OCI-LY7 (cell line): ENCODE results near the gene NTMT1. TPM values are rescaled to one million over a fixed set of nuclear protein-coding genes. Genes with fewer than 3 reads are reported as not detected.

Experiments
- BruUV-seq: library from RNA; stranded (reverse); fragments of 400-500 nt; replicated peaks from 2 replicates; lab custom pipeline; 2021; lab: Mats Ljungman, UMichigan
- CTCF ChIA-PET: fragments of 300-600 bp; sonication (Branson Sonifier 250); formaldehyde crosslinking; loops from one replicate; lab custom pipeline; 2022; ENCODE audit warnings: antibody characterized with exemption; ENCODE audit not compliant: unreplicated experiment; lab: Charles Lee
- POLR2A ChIA-PET: fragments of 300-600 bp; sonication (Branson Sonifier 250); formaldehyde crosslinking; loops from one replicate; lab custom pipeline; 2022; ENCODE audit warnings: antibody characterized with exemption; lab: Charles Lee
- DNase-seq: peaks from one replicate; pipeline ENCODE4 v3.0.0-alpha.2; 2015; ENCODE audit warnings: low spot score
- H2AFZ ChIP-seq: fragments of 200-600 bp; sonication (generic), shearing (Covaris generic); 2 replicates; pipeline ENCODE4 v1.6.1; 2014; ENCODE audit warnings: mild to moderate bottlenecking, antibody characterized with exemption, low read length, moderate library complexity
- H3K27ac ChIP-seq: fragments of 200-600 bp; sonication (generic); 2 replicates; pipeline ENCODE4 v1.5.1; 2014; ENCODE audit warnings: mixed run types, low read depth, mild to moderate bottlenecking, moderate library complexity, low read length, inconsistent platforms; ENCODE audit not compliant: poor library complexity, severe bottlenecking
- H3K36me3 ChIP-seq: fragments of 200-600 bp; sonication (generic); 2 replicates; pipeline ENCODE4 v1.6.1; 2014; ENCODE audit warnings: mild to moderate bottlenecking, antibody characterized with exemption, low read length, moderate library complexity, mixed read lengths; ENCODE audit not compliant: insufficient read depth
- H3K4me1 ChIP-seq: fragments of 200-600 bp; sonication (generic); 2 replicates; pipeline ENCODE4 v1.5.1; 2014; ENCODE audit warnings: mild to moderate bottlenecking, low read length; ENCODE audit not compliant: insufficient read depth, poor library complexity, severe bottlenecking
- H3K4me2 ChIP-seq: fragments of 200-600 bp; sonication (generic); 2 replicates; pipeline ENCODE4 v1.6.1; 2014; ENCODE audit warnings: mild to moderate bottlenecking, low read length
- H3K4me3 ChIP-seq: fragments of 200-600 bp; sonication (generic); 2 replicates; pipeline ENCODE4 v1.5.1; 2014; ENCODE audit warnings: mild to moderate bottlenecking, low read depth, low read length; ENCODE audit not compliant: poor library complexity, severe bottlenecking
- H3K79me2 ChIP-seq: fragments of 200-600 bp; sonication (generic); 2 replicates; pipeline ENCODE4 v1.6.1; 2016; ENCODE audit warnings: low read depth, mild to moderate bottlenecking, low read length, moderate library complexity, mixed read lengths; ENCODE audit not compliant: insufficient read depth
- H3K9me2 ChIP-seq: fragments of 200-600 bp; sonication (generic); 2 replicates; pipeline ENCODE4 v1.6.1; 2016; ENCODE audit warnings: mild to moderate bottlenecking, low read length, mixed read lengths; ENCODE audit not compliant: insufficient read depth
- H3K9me3 ChIP-seq: fragments of 200-600 bp; sonication (generic); 2 replicates; pipeline ENCODE4 v1.6.1; 2014; ENCODE audit warnings: mild to moderate bottlenecking, mixed run types, low read length, mixed read lengths
- H4K20me1 ChIP-seq: fragments of 200-600 bp; sonication (generic); 2 replicates; pipeline ENCODE4 v1.6.1; 2014; ENCODE audit warnings: mild to moderate bottlenecking, antibody characterized with exemption, low read length, moderate library complexity, mixed read lengths; ENCODE audit not compliant: insufficient read depth
- CTCF ChIP-seq: fragments of 200-600 bp; sonication (generic); conservative IDR thresholded peaks from 2 replicates; pipeline ENCODE4 v1.5.1; 2014; ENCODE audit warnings: mild to moderate bottlenecking, antibody characterized with exemption, low read length, moderate library complexity, mixed read lengths
- EZH2phosphoT487 ChIP-seq: fragments of 200-600 bp; sonication (generic); IDR thresholded peaks from 2 replicates; pipeline ENCODE4 v1.6.1; 2018; ENCODE audit warnings: low read depth, borderline replicate concordance, mild to moderate bottlenecking, mixed run types, antibody characterized with exemption, low read length, moderate library complexity, mixed read lengths
- intact Hi-C: fragments of 100-400 bp; cut with micrococcal nuclease; formaldehyde crosslinking; loops from one replicate; pipeline ENCODE4 v1.10.0; 2022; ENCODE audit not compliant: unreplicated experiment
- total RNA-seq, 2 experiments: library from RNA; depleted of rRNA in 1 of 2; stranded (reverse); fragments of >200 nt in 1 of 2; shearing (Covaris generic) in 1 of 2; gene quantifications; 2 replicates each; pipeline ENCODE4 v1.2.3, GENCODE V29; 2014 to 2022

Gene NTMT1
- total RNA-seq, 2 experiments from 2014 or later = 46.6 to 59.8 TPM

DNA sequence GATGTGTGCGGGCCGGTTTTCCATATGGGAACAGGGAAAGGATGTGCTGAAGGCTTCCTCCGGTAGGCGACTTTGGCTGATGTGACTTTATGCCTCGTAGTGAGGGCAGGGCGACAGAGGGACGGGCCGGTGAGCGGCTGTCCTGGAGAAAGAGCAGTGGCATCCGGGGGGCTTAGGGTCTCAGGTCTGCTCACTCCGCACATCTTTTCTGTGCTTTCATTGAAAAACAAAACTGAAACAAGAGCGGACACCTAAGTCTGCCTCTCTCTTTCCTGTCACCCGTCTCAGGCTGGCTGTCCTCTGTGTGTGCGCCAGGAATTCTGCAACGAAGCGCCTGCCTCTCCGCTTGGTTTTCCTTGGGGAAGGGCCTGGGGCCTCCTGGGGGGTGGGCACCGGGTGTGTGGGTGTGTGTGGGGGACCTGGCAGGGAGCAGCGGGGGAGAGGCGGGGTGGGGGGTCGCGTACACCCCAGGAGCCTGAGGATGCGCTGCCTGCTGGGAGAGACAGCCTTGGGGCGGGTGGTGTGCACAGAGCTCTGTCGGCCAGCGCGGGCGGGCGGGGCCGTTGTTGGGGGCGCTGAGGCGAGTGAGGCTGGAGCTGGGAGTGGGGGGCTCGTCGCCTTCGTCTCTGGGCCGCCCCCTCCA lies 38.9 kb downstream of the NTMT1 start:
- Histone ChIP-seq H3K27ac (no peak overlapping the region), H2AFZ (no peak overlapping the region), H3K79me2 (no peaks in the 10 kb centered on the region), H3K9me3 (no peaks in the 10 kb centered on the region), H3K4me3 (no peak overlapping the region), H3K4me2 (no peak overlapping the region), H4K20me1 (no peaks in the 10 kb centered on the region), H3K4me1 (no peaks in the 10 kb centered on the region), H3K9me2 (no peaks in the 10 kb centered on the region), H3K36me3 (no peaks in the 10 kb centered on the region)
- intact Hi-C loops = no loop called here
- POLR2A ChIA-PET = no interaction called here
- CTCF ChIA-PET = no interaction called here
- no TSS peak for BruUV-seq
- no peak for DNase-seq
- TF ChIP-seq CTCF = no peak
- TF ChIP-seq EZH2phosphoT487 = no peak

DNA sequence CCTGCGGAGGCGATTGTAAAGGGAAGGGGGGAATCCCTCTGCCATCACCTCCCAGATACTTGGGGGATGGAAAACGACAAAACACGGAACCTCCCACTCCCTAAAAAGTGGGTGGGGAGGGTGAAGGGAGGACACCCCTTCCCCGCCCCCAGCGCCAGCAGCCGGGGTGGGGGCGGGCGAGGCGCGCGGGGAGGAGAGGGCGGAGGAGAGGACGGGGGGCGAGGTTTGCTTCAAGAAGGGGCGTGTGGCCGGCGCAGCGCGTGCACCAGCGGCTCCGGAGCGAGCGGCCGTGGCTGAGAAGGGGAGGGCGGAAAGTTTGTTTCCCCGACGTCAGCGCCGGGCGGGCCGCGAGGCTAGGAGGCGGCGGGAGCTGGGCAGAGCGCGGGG lies 39.4 kb downstream of the NTMT1 start, which contains the start of gene PRRX2:
Gene PRRX2, plus strand, starts transcription at position 259 of the 387 bp plus-strand sequence. CDS start 221 bp downstream, outside the sequence.
- no peak for DNase-seq
- TF ChIP-seq CTCF (no peak), EZH2phosphoT487 (no peak)
- Histone ChIP-seq H3K79me2 (no peaks in the 10 kb centered on the region), H3K9me3 (no peaks in the 10 kb centered on the region), H3K36me3 (no peaks in the 10 kb centered on the region), H2AFZ (no peak within 1 kb of the TSS), H4K20me1 (no peaks in the 10 kb centered on the region), H3K9me2 (no peaks in the 10 kb centered on the region), H3K4me2 (no peak within 1 kb of the TSS), H3K4me3 (no peak within 1 kb of the TSS), H3K27ac (no peak within 1 kb of the TSS), H3K4me1 (no peaks in the 10 kb centered on the region)
- intact Hi-C loops = no loop called here
- CTCF ChIA-PET = no interaction called here
- BruUV-seq = no TSS peak
- POLR2A ChIA-PET = no interaction called here

GRCh38 chr9:129665814-129666520 lies 40.0 kb downstream of the NTMT1 start:
- no peaks in the 10 kb centered on the region for H3K4me1 ChIP-seq
- H3K79me2 ChIP-seq = no peaks in the 10 kb centered on the region
- DNase-seq = no peak
- H3K27ac ChIP-seq = no peak overlapping the region
- H3K4me2 ChIP-seq = no peak overlapping the region
- H3K36me3 ChIP-seq = no peaks in the 10 kb centered on the region
- intact Hi-C loops = no loop called here
- CTCF ChIA-PET = no interaction called here
- H3K4me3 ChIP-seq = no peak overlapping the region
- no peaks in the 10 kb centered on the region for H4K20me1 ChIP-seq
- POLR2A ChIA-PET = no interaction called here
- H3K9me3 ChIP-seq = no peaks in the 10 kb centered on the region
- BruUV-seq = no TSS peak
- H3K9me2 ChIP-seq = no peaks in the 10 kb centered on the region
- H2AFZ ChIP-seq = no peak overlapping the region
- TF ChIP-seq CTCF = no peak
- no peak for TF ChIP-seq EZH2phosphoT487
